ENCODE results near the gene ZNF397.

ZNF397 gene

GRCh38 chr18:35267809-35268208, 27.0 kb downstream of the ZNF397 start:
- Histone ChIP-seq H3K4me1 (ENCODE audit: insufficient read depth, low read length, poor library complexity, severe bottlenecking) (no peaks in the 10 kb centered on the region), H3K9me3 (ENCODE audit: insufficient read depth, low read depth, low read length) (no peaks in the 10 kb centered on the region; the same call in 1 of the 2 replicates), H3K4me3 (ENCODE audit: low read length, poor library complexity, severe bottlenecking) (peak overlapping the region; percentile 44), H2AFZ (ENCODE audit: low read length) (no peak overlapping the region), H3K9me2 (replicated peaks; ENCODE audit: low read depth, low read length) (no peaks in the 10 kb centered on the region), H4K20me1 (ENCODE audit: insufficient read depth, low read length, poor library complexity, severe bottlenecking) (no peaks in the 10 kb centered on the region), H3K36me3 (ENCODE audit: insufficient read depth, low read length) (no peaks in the 10 kb centered on the region), H3F3A (ENCODE audit: low read depth) (no peaks in the 10 kb centered on the region), H3K4me2 (ENCODE audit: low read depth, low read length, poor library complexity, severe bottlenecking) (peak overlapping the region; percentile 46), H3K27me3 (ENCODE audit: insufficient read depth, low read length, poor library complexity, severe bottlenecking) (no peaks in the 10 kb centered on the region), H3K9ac (ENCODE audit: low read depth, low read length, poor library complexity, severe bottlenecking) (no peak overlapping the region), H3K79me2 (ENCODE audit: insufficient read depth, low read length) (no peaks in the 10 kb centered on the region)
- no peak for TF ChIP-seq EZH2phosphoT487 (IDR thresholded peaks at IDR 0.05; ENCODE audit: borderline replicate concordance)
- TF ChIP-seq CTCF (conservative IDR thresholded peaks at IDR 0.05; ENCODE audit: low read length) = no peak

- TF ChIP-seq CTCF (conservative IDR thresholded peaks at IDR 0.05; ENCODE audit: low read length) (no peak), EZH2phosphoT487 (IDR thresholded peaks at IDR 0.05; ENCODE audit: borderline replicate concordance) (no peak)
Observed at GRCh38 chr18:35268821-35269220, 28.0 kb downstream of the ZNF397 start.

GRCh38 chr18:35271656-35272055, 30.8 kb downstream of the ZNF397 start:
- H3K79me2 ChIP-seq (ENCODE audit: insufficient read depth, low read length) = no peaks in the 10 kb centered on the region
- H3K27me3 ChIP-seq (ENCODE audit: insufficient read depth, low read length, poor library complexity, severe bottlenecking) = no peaks in the 10 kb centered on the region
- no peaks in the 10 kb centered on the region for H3K9me2 ChIP-seq (replicated peaks; ENCODE audit: low read depth, low read length)
- H3K4me3 ChIP-seq (ENCODE audit: low read length, poor library complexity, severe bottlenecking) = no peak overlapping the region
- no peaks in the 10 kb centered on the region for H3K36me3 ChIP-seq (ENCODE audit: insufficient read depth, low read length)
- H3K4me1 ChIP-seq (ENCODE audit: insufficient read depth, low read length, poor library complexity, severe bottlenecking) = no peaks in the 10 kb centered on the region
- H3K4me2 ChIP-seq (ENCODE audit: low read depth, low read length, poor library complexity, severe bottlenecking) = no peak overlapping the region
- H3K9me3 ChIP-seq (ENCODE audit: insufficient read depth, low read depth, low read length) = no peaks in the 10 kb centered on the region; the same call in 1 of the 2 replicates
- TF ChIP-seq EZH2phosphoT487 (IDR thresholded peaks at IDR 0.05; ENCODE audit: borderline replicate concordance) = no peak
- no peak for TF ChIP-seq CTCF (conservative IDR thresholded peaks at IDR 0.05; ENCODE audit: low read length)
- H3K9ac ChIP-seq (ENCODE audit: low read depth, low read length, poor library complexity, severe bottlenecking) = no peak overlapping the region
- H4K20me1 ChIP-seq (ENCODE audit: insufficient read depth, low read length, poor library complexity, severe bottlenecking) = no peaks in the 10 kb centered on the region
- H2AFZ ChIP-seq (ENCODE audit: low read length) = no peak overlapping the region
- H3F3A ChIP-seq (ENCODE audit: low read depth) = no peaks in the 10 kb centered on the region

More at GRCh38 chr18:35268821-35269220, 28.0 kb downstream of the ZNF397 start:
- H3K9me3 ChIP-seq (ENCODE audit: insufficient read depth, low read depth, low read length) = no peaks in the 10 kb centered on the region; the same call in 1 of the 2 replicates
- no peak overlapping the region for H2AFZ ChIP-seq (ENCODE audit: low read length)
- no peaks in the 10 kb centered on the region for H3K27me3 ChIP-seq (ENCODE audit: insufficient read depth, low read length, poor library complexity, severe bottlenecking)
- H3K4me2 ChIP-seq (ENCODE audit: low read depth, low read length, poor library complexity, severe bottlenecking) = no peak overlapping the region
- no peak overlapping the region for H3K9ac ChIP-seq (ENCODE audit: low read depth, low read length, poor library complexity, severe bottlenecking)
- H3K4me1 ChIP-seq (ENCODE audit: insufficient read depth, low read length, poor library complexity, severe bottlenecking) = no peaks in the 10 kb centered on the region
- H3F3A ChIP-seq (ENCODE audit: low read depth) = no peaks in the 10 kb centered on the region
- H3K4me3 ChIP-seq (ENCODE audit: low read length, poor library complexity, severe bottlenecking) = no peak overlapping the region
- no peaks in the 10 kb centered on the region for H3K79me2 ChIP-seq (ENCODE audit: insufficient read depth, low read length)
- no peaks in the 10 kb centered on the region for H3K36me3 ChIP-seq (ENCODE audit: insufficient read depth, low read length)
- no peaks in the 10 kb centered on the region for H4K20me1 ChIP-seq (ENCODE audit: insufficient read depth, low read length, poor library complexity, severe bottlenecking)
- no peaks in the 10 kb centered on the region for H3K9me2 ChIP-seq (replicated peaks; ENCODE audit: low read depth, low read length)

Data from Loucy (cell line).